Measurements from ENCODE around the gene TAF4.
"Not testable (repeated sequence)": the region's sequence is repeated elsewhere in the genome, so short reads cannot be mapped to it uniquely, and the experiment has no call there.

DNA sequence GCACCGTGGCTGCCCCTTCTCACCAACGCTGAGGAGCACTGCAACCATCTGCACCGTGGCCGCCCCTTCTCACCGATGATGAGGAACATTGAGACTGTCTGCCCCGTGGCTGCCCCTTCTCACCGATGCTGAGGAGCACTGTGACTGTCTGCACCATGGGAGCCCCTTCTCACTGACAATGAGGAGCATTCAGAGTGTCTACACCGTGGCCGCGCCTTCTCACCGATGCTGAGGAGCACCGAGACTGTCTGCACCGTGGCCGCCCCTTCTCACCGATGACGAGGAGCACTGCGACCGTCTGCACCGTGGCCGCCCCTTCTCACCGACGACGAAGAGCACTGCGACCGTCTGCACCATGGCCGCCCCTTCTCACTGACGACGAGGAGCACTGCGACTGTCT, 120.2 kb downstream of the TAF4 start:
- TF ChIP-seq TCF7L2 (IDR thresholded peaks at IDR 0.05; ENCODE audit: low read depth, low read length); POLR2AphosphoS5 (IDR thresholded peaks at IDR 0.05; ENCODE audit: low read depth, low read length); REST (IDR thresholded peaks at IDR 0.05; ENCODE audit: insufficient read depth in 1 of 2, low read depth in 2 of 2, low read length in 1 of 2); SIN3A (IDR thresholded peaks at IDR 0.05; ENCODE audit: borderline replicate concordance, insufficient read depth, low read depth, low read length): not testable (repeated sequence)
- TF ChIP-seq, protein P1, sequence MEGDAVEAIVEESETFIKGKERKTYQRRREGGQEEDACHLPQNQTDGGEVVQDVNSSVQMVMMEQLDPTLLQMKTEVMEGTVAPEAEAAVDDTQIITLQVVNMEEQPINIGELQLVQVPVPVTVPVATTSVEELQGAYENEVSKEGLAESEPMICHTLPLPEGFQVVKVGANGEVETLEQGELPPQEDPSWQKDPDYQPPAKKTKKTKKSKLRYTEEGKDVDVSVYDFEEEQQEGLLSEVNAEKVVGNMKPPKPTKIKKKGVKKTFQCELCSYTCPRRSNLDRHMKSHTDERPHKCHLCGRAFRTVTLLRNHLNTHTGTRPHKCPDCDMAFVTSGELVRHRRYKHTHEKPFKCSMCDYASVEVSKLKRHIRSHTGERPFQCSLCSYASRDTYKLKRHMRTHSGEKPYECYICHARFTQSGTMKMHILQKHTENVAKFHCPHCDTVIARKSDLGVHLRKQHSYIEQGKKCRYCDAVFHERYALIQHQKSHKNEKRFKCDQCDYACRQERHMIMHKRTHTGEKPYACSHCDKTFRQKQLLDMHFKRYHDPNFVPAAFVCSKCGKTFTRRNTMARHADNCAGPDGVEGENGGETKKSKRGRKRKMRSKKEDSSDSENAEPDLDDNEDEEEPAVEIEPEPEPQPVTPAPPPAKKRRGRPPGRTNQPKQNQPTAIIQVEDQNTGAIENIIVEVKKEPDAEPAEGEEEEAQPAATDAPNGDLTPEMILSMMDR (IDR thresholded peaks at IDR 0.05): not testable (repeated sequence)

Measured in Panc1 (cell line).